GM18951 (cell line): ENCODE data around the gene GTF2H4.
"Not testable (repeated sequence)": the region's sequence is repeated elsewhere in the genome, so short reads cannot be mapped to it uniquely, and the experiment has no call there.

ENCODE experiments used
- POLR2A ChIP-seq: IDR thresholded peaks from 4 replicates; pipeline ENCODE4 v1.6.1; 2011; ENCODE audit warnings: mild to moderate bottlenecking; ENCODE audit not compliant: insufficient read length, insufficient read depth; ENCODE audit errors: extremely low read depth
- in situ Hi-C: fragments of 300-500 bp; cut with MboI; formaldehyde crosslinking; loops from one replicate; pipeline ENCODE4 v1.12.0; 2022; ENCODE audit warnings: low sequenced_read_pairs, mixed read lengths, inconsistent platforms; ENCODE audit not compliant: unreplicated experiment

Gene GTF2H4

DNA sequence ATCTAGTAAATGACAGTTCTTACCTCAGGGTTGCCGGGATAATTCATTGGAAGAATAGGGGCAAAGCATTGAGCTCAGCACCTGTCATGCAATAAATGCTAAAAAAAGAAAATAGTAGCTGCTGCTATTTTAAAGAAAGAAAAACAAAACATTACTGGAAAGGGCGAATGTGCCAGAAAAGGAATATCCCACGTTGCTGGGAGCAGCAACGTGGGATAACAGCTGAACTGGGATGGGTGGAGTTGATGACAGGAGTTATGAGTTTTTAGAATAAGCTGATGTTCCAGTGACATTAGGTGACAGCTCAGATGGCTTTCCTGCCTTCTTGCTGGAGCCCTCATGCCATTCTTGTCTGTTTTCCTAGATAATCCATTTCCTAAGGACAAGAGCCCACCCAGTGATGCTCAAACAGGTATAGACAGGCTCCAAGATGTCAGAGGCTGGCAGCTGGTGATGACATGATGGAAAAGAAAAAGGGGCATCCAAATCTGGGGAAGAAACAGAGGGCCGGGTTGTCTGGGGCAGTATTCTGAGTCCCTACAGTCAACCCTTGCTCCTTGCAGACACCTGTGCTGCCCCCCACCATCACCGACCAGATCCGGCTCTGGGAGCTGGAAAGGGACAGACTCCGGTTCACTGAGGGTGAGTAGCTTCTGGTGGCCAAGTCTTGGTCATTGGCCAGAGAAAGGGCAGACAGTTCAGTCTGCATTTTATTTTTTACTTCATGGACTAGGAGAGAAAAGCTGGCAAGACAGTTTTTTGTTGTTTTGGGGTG is 4.9 kb downstream of the GTF2H4 start:
- in situ Hi-C loops, result loop anchor here (10.0 kb wide), 1 partner anchor 162 kb away; no protein-coding TSS in a partner anchor
- no peak for TF ChIP-seq POLR2A

DNA sequence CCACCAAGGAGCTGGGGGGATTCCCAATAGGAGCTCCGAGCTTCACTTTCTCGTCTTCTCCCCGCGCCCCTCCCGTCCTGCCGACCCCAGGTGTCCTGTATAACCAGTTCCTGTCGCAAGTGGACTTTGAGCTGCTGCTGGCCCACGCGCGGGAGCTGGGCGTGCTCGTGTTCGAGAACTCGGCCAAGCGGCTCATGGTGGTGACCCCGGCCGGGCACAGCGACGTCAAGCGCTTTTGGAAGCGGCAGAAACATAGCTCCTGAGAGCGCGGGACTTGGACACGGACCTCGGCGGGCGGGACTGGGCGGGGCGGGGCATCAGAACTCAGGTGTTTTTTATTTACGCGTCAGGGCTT is 5.7 kb downstream of the GTF2H4 start:
- in situ Hi-C loops, result loop anchor here (10.0 kb wide), 1 partner anchor 161 kb away; no protein-coding TSS in a partner anchor

GRCh38 chr6:30914076-30914853 is 6.3 kb downstream of the GTF2H4 start, which contains the start of gene VARS2:
Gene VARS2, plus strand, starts transcription at chr6:30914238. Its CDS starts 599 bp downstream, at chr6:30914837.
- peak; percentile 81 for TF ChIP-seq POLR2A
- in situ Hi-C loops, result loop anchor here (10.0 kb wide), 1 partner anchor 161 kb away; no protein-coding TSS in a partner anchor

More for the DNA sequence above, 5.7 kb downstream of the GTF2H4 start:
- no peak for TF ChIP-seq POLR2A

- TF ChIP-seq POLR2A, result no peak
- in situ Hi-C loops, result loop anchor here (10.0 kb wide), 1 partner anchor 160 kb away; no protein-coding TSS in a partner anchor
Observed at GRCh38 chr6:30914854-30915590, 7.0 kb downstream of the GTF2H4 start.

DNA sequence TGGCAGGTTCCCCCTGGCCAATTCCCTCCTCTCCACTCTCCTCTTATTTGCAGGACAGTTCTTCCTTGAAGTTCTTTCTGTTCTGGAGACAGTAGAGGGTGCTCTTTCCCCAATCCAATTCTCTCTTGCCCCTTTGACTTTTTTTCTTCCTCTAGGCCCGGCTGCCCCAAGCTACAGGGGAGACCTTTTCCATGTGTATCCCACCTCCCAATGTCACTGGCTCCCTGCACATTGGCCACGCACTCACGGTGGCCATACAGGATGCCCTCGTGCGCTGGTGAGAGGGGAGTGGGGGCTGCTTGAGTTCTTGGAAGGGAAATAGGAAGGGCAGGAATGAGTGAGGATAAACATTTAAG is 7.6 kb downstream of the GTF2H4 start:
- TF ChIP-seq POLR2A, result no peak
- in situ Hi-C loops, result loop anchor here (10.0 kb wide), 1 partner anchor 159 kb away; no protein-coding TSS in a partner anchor

GRCh38 chr6:30917041-30917440 is 9.0 kb downstream of the GTF2H4 start:
- TF ChIP-seq POLR2A, result no peak
- in situ Hi-C loops, result loop anchor here (10.0 kb wide), 1 partner anchor 158 kb away; no protein-coding TSS in a partner anchor

DNA sequence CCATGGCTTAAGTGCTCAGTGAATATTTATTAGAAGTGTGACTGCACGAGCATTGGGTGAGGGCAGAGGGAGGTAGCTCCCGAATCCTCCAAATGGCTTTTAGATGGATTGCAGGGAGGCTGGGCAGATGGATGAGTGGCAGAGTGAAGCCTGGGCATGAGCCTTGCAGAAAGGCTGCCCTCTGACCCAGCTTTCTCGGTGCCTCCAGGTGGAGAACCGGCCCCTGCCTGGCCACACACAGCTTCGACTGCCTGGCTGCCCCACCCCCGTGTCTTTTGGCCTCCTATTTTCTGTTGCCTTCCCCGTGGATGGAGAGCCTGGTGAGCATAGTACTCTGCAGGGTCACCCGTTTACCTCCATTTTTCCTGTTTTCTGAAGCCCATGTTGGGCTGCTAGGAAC is 9.5 kb downstream of the GTF2H4 start:
- in situ Hi-C loops, result loop anchor here (10.0 kb wide), 1 partner anchor 157 kb away; no protein-coding TSS in a partner anchor

DNA sequence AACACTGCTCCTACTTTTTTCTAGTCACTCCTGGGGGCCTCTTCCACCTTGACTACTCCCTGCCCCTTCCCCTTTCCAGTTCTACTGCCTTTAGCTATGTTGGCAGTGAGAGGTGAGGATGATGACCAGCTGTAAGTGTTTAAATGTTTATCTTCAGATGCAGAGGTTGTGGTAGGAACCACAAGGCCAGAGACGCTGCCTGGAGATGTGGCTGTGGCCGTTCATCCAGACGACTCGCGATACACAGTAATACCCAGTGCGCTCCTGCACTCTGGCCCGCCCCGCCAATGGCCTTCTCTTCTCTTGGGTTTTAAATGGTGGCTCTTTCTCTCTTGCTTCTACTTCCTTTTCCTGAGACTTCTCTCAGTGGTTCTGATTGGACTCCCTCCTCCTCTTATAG is 10.7 kb downstream of the GTF2H4 start:
- TF ChIP-seq POLR2A, result no peak
- in situ Hi-C loops, result loop anchor here (10.0 kb wide), 1 partner anchor 156 kb away; no protein-coding TSS in a partner anchor

More for the DNA sequence above, 9.5 kb downstream of the GTF2H4 start:
- no peak for TF ChIP-seq POLR2A

GRCh38 chr6:30922447-30922852 is 14.4 kb downstream of the GTF2H4 start:
- in situ Hi-C loops, result no loop called here
- TF ChIP-seq POLR2A, result no peak

DNA sequence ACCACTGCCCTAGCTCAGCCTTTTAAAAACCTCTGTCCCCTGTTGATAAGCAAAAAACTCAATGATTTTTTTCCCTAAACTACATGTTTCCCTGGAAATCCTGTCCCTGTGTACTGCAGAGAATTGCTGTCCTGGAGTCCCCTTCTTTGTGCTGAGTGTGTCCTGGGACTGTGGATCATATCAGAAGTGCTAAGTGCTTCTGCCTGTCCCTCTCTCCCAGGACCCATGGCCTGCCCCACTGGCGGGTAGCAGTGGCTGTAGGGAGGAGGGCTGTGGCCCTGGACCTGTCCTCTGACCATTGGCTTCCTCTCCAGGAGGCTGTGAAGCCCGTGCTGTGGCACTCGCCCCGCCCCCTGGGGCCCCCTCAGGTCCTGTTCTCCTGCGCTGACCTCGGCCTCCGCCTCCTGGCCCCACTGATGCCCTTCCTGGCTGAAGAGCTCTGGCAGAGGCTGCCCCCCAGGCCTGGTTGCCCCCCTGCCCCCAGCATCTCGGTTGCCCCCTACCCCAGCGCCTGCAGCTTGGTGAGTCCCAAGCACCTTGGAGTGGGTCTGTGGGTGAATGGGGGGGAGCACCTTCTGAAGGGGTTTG is 16.1 kb downstream of the GTF2H4 start:
- in situ Hi-C loops, result not testable (repeated sequence)

DNA sequence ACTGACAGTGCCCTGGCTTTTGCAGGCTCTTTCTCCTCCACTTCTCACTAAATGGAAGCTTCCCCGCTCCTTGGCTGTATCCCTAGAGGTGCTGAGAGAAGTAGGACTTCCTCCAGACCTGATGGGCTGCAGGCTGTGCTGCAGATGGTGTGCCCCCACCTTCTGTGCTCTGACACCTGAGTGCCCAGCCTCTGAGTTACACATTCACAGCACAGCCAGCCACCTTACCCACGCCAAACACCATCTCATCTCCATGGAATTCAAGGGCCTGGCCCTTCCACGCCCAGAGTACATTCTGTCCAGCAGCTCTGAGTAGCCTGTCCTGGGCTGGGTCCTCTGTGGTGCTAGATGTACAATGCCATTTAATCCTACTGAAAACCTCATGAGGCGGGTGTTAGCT is 18.6 kb downstream of the GTF2H4 start:
- no peak for TF ChIP-seq POLR2A

DNA sequence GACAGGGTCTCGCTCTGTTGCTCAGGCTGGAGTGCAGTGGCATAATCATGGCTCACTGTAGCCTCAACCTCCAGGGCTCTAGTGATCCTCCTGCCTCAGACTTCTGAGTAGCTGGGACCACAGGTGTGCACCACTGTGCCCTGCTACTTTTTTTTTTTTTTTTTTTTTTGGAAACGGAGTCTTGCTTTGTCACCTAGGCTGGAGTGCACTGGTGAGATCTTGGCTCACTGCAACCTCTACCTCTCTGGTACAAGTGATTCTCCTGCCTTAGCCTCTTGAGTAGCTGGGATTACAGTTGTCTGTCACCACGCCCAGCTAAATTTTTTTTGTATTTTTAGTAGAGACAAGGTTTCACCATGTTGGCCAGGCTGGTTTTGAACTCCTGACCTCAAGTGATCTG is 19.1 kb downstream of the GTF2H4 start:
- in situ Hi-C loops, result not testable (repeated sequence)

More for the DNA sequence above, 18.6 kb downstream of the GTF2H4 start:
- in situ Hi-C loops, result no loop called here

- in situ Hi-C loops, result no loop called here
- no peak for TF ChIP-seq POLR2A
Observed at GRCh38 chr6:30928677-30929076, 20.7 kb downstream of the GTF2H4 start.
